ENCODE results near the gene FOXL3. TPM values are rescaled to one million over a fixed set of nuclear protein-coding genes. Genes with fewer than 3 reads are reported as not detected.

The FOXL3 gene
- total RNA-seq, 1 experiment from 2014 or later = not detected

GRCh38 chr7:292826-293225 is 2.9 kb downstream of the FOXL3 start:
- H3K27ac ChIP-seq = no peak overlapping the region
- H3K4me2 ChIP-seq = no peak overlapping the region
- H4K20me1 ChIP-seq (ENCODE audit: insufficient read depth) = no peaks in the 10 kb centered on the region
- H3K36me3 ChIP-seq (ENCODE audit: low read depth) = no peaks in the 10 kb centered on the region
- ChIA-PET POLR2A (ENCODE audit: unreplicated experiment) (no interaction called here), CTCF (no interaction called here)
- H3K79me2 ChIP-seq (ENCODE audit: low read depth) = no peaks in the 10 kb centered on the region
- no TSS peak for BruUV-seq (replicated peaks)
- H3K9me2 ChIP-seq (ENCODE audit: insufficient read depth) = no peaks in the 10 kb centered on the region
- no peaks in the 10 kb centered on the region for H3K4me1 ChIP-seq (replicated peaks; ENCODE audit: insufficient read depth)
- H3K4me3 ChIP-seq = no peak overlapping the region
- H3K9me3 ChIP-seq (ENCODE audit: insufficient read depth, low read depth) = no peaks in the 10 kb centered on the region
- H3K27me3 ChIP-seq (ENCODE audit: insufficient read depth, low read depth) = peaks cover 54% of the 10 kb centered on the region
- no peaks in the 10 kb centered on the region for H3F3A ChIP-seq (ENCODE audit: insufficient read depth, low read depth)
- no peak for DNase-seq
- TF ChIP-seq CTCF (conservative IDR thresholded peaks at IDR 0.05) = no peak
- TF ChIP-seq EZH2 (IDR thresholded peaks at IDR 0.05; ENCODE audit: low read depth) = no peak
- H2AFZ ChIP-seq = no peak overlapping the region
- intact Hi-C loops (cut with micrococcal nuclease; ENCODE audit: unreplicated experiment) = no loop called here

- Histone ChIP-seq H3K27ac (no peak overlapping the region), H3F3A (ENCODE audit: insufficient read depth, low read depth) (no peaks in the 10 kb centered on the region), H3K9me2 (ENCODE audit: insufficient read depth) (no peaks in the 10 kb centered on the region), H3K9me3 (ENCODE audit: insufficient read depth, low read depth) (no peaks in the 10 kb centered on the region), H3K79me2 (ENCODE audit: low read depth) (no peaks in the 10 kb centered on the region), H2AFZ (no peak overlapping the region), H3K4me1 (replicated peaks; ENCODE audit: insufficient read depth) (no peaks in the 10 kb centered on the region), H3K4me2 (no peak overlapping the region), H3K4me3 (no peak overlapping the region), H3K36me3 (ENCODE audit: low read depth) (no peaks in the 10 kb centered on the region), H3K27me3 (ENCODE audit: insufficient read depth, low read depth) (peaks cover 52% of the 10 kb centered on the region), H4K20me1 (ENCODE audit: insufficient read depth) (no peaks in the 10 kb centered on the region)
- BruUV-seq (replicated peaks) = no TSS peak
- CTCF ChIA-PET = no interaction called here
- POLR2A ChIA-PET (ENCODE audit: unreplicated experiment) = no interaction called here
- intact Hi-C loops (cut with micrococcal nuclease; ENCODE audit: unreplicated experiment) = no loop called here
- TF ChIP-seq EZH2 (IDR thresholded peaks at IDR 0.05; ENCODE audit: low read depth) (no peak), CTCF (conservative IDR thresholded peaks at IDR 0.05) (no peak)
- no peak for DNase-seq
Observed at GRCh38 chr7:293681-294439, 3.9 kb downstream of the FOXL3 start.

GRCh38 chr7:294440-295154 is 4.6 kb downstream of the FOXL3 start:
- TF ChIP-seq EZH2 (IDR thresholded peaks at IDR 0.05; ENCODE audit: low read depth) (no peak), CTCF (conservative IDR thresholded peaks at IDR 0.05) (no peak)
- H3K4me3 ChIP-seq = no peak overlapping the region
- H3K9me2 ChIP-seq (ENCODE audit: insufficient read depth) = no peaks in the 10 kb centered on the region
- no peaks in the 10 kb centered on the region for H3F3A ChIP-seq (ENCODE audit: insufficient read depth, low read depth)
- DNase-seq = no peak
- H3K27me3 ChIP-seq (ENCODE audit: insufficient read depth, low read depth) = peaks cover 53% of the 10 kb centered on the region
- no peaks in the 10 kb centered on the region for H3K9me3 ChIP-seq (ENCODE audit: insufficient read depth, low read depth)
- BruUV-seq (replicated peaks) = no TSS peak
- H3K27ac ChIP-seq = no peak overlapping the region
- no peaks in the 10 kb centered on the region for H3K36me3 ChIP-seq (ENCODE audit: low read depth)
- H4K20me1 ChIP-seq (ENCODE audit: insufficient read depth) = no peaks in the 10 kb centered on the region
- no peaks in the 10 kb centered on the region for H3K79me2 ChIP-seq (ENCODE audit: low read depth)
- CTCF ChIA-PET = no interaction called here
- H2AFZ ChIP-seq = no peak overlapping the region
- H3K4me1 ChIP-seq (replicated peaks; ENCODE audit: insufficient read depth) = no peaks in the 10 kb centered on the region
- H3K4me2 ChIP-seq = no peak overlapping the region
- POLR2A ChIA-PET (ENCODE audit: unreplicated experiment) = no interaction called here
- intact Hi-C loops (cut with micrococcal nuclease; ENCODE audit: unreplicated experiment) = no loop called here

Measured in PC-9 (cell line).